Measurements from ENCODE around the gene ELMO1.

The ELMO1 gene

GRCh38 chr7:36972140-36972518 is 476.5 kb downstream of the ELMO1 start:
- DNase-seq (ENCODE audit: low spot score), result no peak

- DNase-seq (ENCODE audit: low spot score), result no peak
Observed at GRCh38 chr7:36971515-36972139, 477.0 kb downstream of the ELMO1 start.

- no peak for DNase-seq (ENCODE audit: low spot score)
Observed at GRCh38 chr7:36970551-36971514, 477.8 kb downstream of the ELMO1 start.

- no peak for DNase-seq (ENCODE audit: low spot score)
Observed at GRCh38 chr7:36969376-36969775, 479.3 kb downstream of the ELMO1 start.

- peak; percentile 72 for DNase-seq (ENCODE audit: low spot score)
Observed at GRCh38 chr7:36967387-36967786, 481.3 kb downstream of the ELMO1 start.

GRCh38 chr7:36966636-36967035 is 482.0 kb downstream of the ELMO1 start:
- no peak for DNase-seq (ENCODE audit: low spot score)

GRCh38 chr7:36966039-36966438 is 482.6 kb downstream of the ELMO1 start:
- DNase-seq (ENCODE audit: low spot score), result no peak

GRCh38 chr7:36965625-36966024 is 483.0 kb downstream of the ELMO1 start:
- no peak for DNase-seq (ENCODE audit: low spot score)

- DNase-seq (ENCODE audit: low spot score), result no peak
Observed at GRCh38 chr7:36964297-36964696, 484.4 kb downstream of the ELMO1 start.

- DNase-seq (ENCODE audit: low spot score), result no peak
Observed at GRCh38 chr7:36962367-36962766, 486.3 kb downstream of the ELMO1 start.

- DNase-seq (ENCODE audit: low spot score), result no peak
Observed at GRCh38 chr7:36961693-36962092, 487.0 kb downstream of the ELMO1 start.

GRCh38 chr7:36961097-36961496 is 487.6 kb downstream of the ELMO1 start:
- no peak for DNase-seq (ENCODE audit: low spot score)

GRCh38 chr7:36960105-36960504 is 488.6 kb downstream of the ELMO1 start:
- DNase-seq (ENCODE audit: low spot score), result no peak

- DNase-seq (ENCODE audit: low spot score), result no peak
Observed at GRCh38 chr7:36958111-36958733, 490.4 kb downstream of the ELMO1 start.

- DNase-seq (ENCODE audit: low spot score), result no peak
Observed at GRCh38 chr7:36957620-36958019, 491.0 kb downstream of the ELMO1 start.

- no peak for DNase-seq (ENCODE audit: low spot score)
Observed at GRCh38 chr7:36956814-36957213, 491.9 kb downstream of the ELMO1 start.

- no peak for DNase-seq (ENCODE audit: low spot score)
Observed at GRCh38 chr7:36955456-36956129, 493.1 kb downstream of the ELMO1 start.

GRCh38 chr7:36951257-36951697 is 497.4 kb downstream of the ELMO1 start:
- no peak for DNase-seq (ENCODE audit: low spot score)

- DNase-seq (ENCODE audit: low spot score), result no peak
Observed at GRCh38 chr7:36949711-36950600, 498.7 kb downstream of the ELMO1 start.

- no peak for DNase-seq (ENCODE audit: low spot score)
Observed at GRCh38 chr7:36946401-36946739, 502.3 kb downstream of the ELMO1 start.
